K562 (cell line): ENCODE results near the gene DIP2C. TPM values are rescaled to one million over a fixed set of nuclear protein-coding genes. Genes with fewer than 3 reads are reported as not detected.

ENCODE experiments used
- ATAC-seq: fragments of 200-7000 bp; cut with Tn5 transposase; 3 replicates; pipeline ENCODE4 v1.9.1; 2020; ENCODE audit warnings: moderate library complexity
- BruUV-seq: library from RNA; stranded (reverse); fragments of 400-500 nt; replicated peaks from 2 replicates; lab custom pipeline; 2021; lab: Mats Ljungman, UMichigan
- CTCF ChIA-PET: fragments of 300-600 bp; formaldehyde crosslinking; extraction: SDS; loops from one replicate; lab custom pipeline; 2021; ENCODE audit warnings: low intra/inter-chr PET ratio; lab: Yijun Ruan, JAX
- POLR2A ChIA-PET: fragments of 300-600, 350-650 bp; sonication (Branson Sonifier 250); formaldehyde crosslinking; extraction: SDS; loops from one replicate; lab custom pipeline; 2021; ENCODE audit warnings: antibody characterized with exemption, inconsistent platforms; lab: Yijun Ruan, JAX
- DNase-seq, 4 experiments: peaks; one replicate each; pipeline versions ENCODE4 v3.0.0 to v3.0.0-alpha.2; 2011 to 2018; ENCODE audit warnings: low spot score in 3 of 4, mixed read lengths in 3 of 4; ENCODE audit errors: extremely low read depth in 1 of 4
- FAIRE-seq: peaks from 2 replicates; lab custom pipeline; 2011; peaks lifted over from hg19 to GRCh38; lab: Jason Lieb, UNC
- H2AFZ ChIP-seq: 2 replicates; pipeline ENCODE4 v1.6.0; 2011; ENCODE audit warnings: low read depth, low read length, control low read depth, inconsistent platforms
- H3K27ac ChIP-seq: fragments of 200-600 bp; 3 replicates; pipeline ENCODE4 v1.8.0; 2011; ENCODE audit warnings: low read depth, mild to moderate bottlenecking, control low read depth, inconsistent platforms, low read length, moderate library complexity, mixed read lengths; ENCODE audit errors: extremely low read depth
- H3K27me3 ChIP-seq, 2 experiments: fragments of 300-600 bp in 1 of 2; 2 replicates in 1 of 2; 3 replicates in 1 of 2; pipeline versions ENCODE4 v1.6.0 to v1.8.0; 2011; ENCODE audit warnings: inconsistent platforms in 2 of 2, low read length in 2 of 2, mild to moderate bottlenecking in 1 of 2, mixed read lengths in 1 of 2, moderate library complexity in 1 of 2; ENCODE audit not compliant: control insufficient read depth in 2 of 2, insufficient read depth in 2 of 2
- H3K36me3 ChIP-seq: fragments of 300-600 bp; 3 replicates; pipeline ENCODE4 v1.8.0; 2011; ENCODE audit warnings: mild to moderate bottlenecking, low read length, inconsistent platforms; ENCODE audit not compliant: control insufficient read depth, insufficient read depth
- H3K4me1 ChIP-seq, 2 experiments: fragments of 200-600 bp in 1 of 2; replicated peaks in 1 of 2; 2 replicates in 1 of 2; 3 replicates in 1 of 2; pipeline versions ENCODE4 v1.5.1 to v1.8.0; 2011; ENCODE audit warnings: inconsistent platforms in 2 of 2, low read length in 2 of 2, mild to moderate bottlenecking in 1 of 2, mixed read lengths in 1 of 2, moderate library complexity in 1 of 2; ENCODE audit not compliant: control insufficient read depth in 2 of 2, insufficient read depth in 2 of 2
- H3K4me2 ChIP-seq: 2 replicates; pipeline ENCODE4 v1.6.1; 2011; ENCODE audit warnings: low read length, control low read depth, inconsistent platforms, mixed read lengths; ENCODE audit not compliant: insufficient read depth
- H3K4me3 ChIP-seq: fragments of 200-600 bp; sonication (generic), shearing (Covaris generic); 2 replicates; pipeline ENCODE4 v1.5.1; 2016; ENCODE audit warnings: control low read depth, inconsistent platforms
- H3K79me2 ChIP-seq: fragments of 200-600 bp; 3 replicates; pipeline ENCODE4 v1.8.0; 2011; ENCODE audit warnings: low read length, inconsistent platforms; ENCODE audit not compliant: control insufficient read depth, insufficient read depth
- H3K9ac ChIP-seq, 2 experiments: 2 replicates each; pipeline versions ENCODE4 v1.6.0 to v1.6.1; 2011; ENCODE audit warnings: low read depth in 2 of 2, low read length in 2 of 2, control low read depth in 1 of 2, inconsistent platforms in 1 of 2, mild to moderate bottlenecking in 1 of 2, mixed read lengths in 1 of 2; ENCODE audit not compliant: insufficient read depth in 1 of 2
- H3K9me1 ChIP-seq: one replicate; pipeline ENCODE4 v1.6.0; 2011; ENCODE audit warnings: inconsistent platforms, mild to moderate bottlenecking, low read length, moderate library complexity; ENCODE audit not compliant: control insufficient read depth, insufficient read depth
- H3K9me3 ChIP-seq: replicated peaks from 2 replicates; pipeline ENCODE4 v1.5.1; 2011; ENCODE audit warnings: low read depth, low read length, inconsistent platforms; ENCODE audit not compliant: control insufficient read depth, insufficient read depth
- H4K20me1 ChIP-seq: replicated peaks from 2 replicates; pipeline ENCODE4 v1.6.1; 2011; ENCODE audit warnings: low read length, inconsistent platforms, mixed read lengths; ENCODE audit not compliant: control insufficient read depth, insufficient read depth
- ESRRB ChIP-seq: fragments of 250-450 bp; sonication (Bioruptor Pico); IDR thresholded peaks from 2 replicates; pipeline ENCODE4 v1.5.0; 2020; ENCODE audit warnings: mild to moderate bottlenecking, moderate library complexity, borderline replicate concordance
- GABPB2 ChIP-seq: fragments of 250-450 bp; sonication (Bioruptor Pico); conservative IDR thresholded peaks from 2 replicates; pipeline ENCODE4 v1.5.1; 2021; ENCODE audit warnings: mild to moderate bottlenecking
- NFXL1 ChIP-seq: fragments of 450-650 bp; formaldehyde crosslinking; IDR thresholded peaks from 2 replicates; pipeline ENCODE4 v1.4.0; 2021; ENCODE audit warnings: mild to moderate bottlenecking
- STAT6 ChIP-seq: sonication (generic); formaldehyde crosslinking; IDR thresholded peaks from 2 replicates; pipeline ENCODE4 v1.8.1; 2023; ENCODE audit warnings: mild to moderate bottlenecking, missing genetic modification reagents
- TAF1 ChIP-seq: IDR thresholded peaks from 2 replicates; pipeline ENCODE4 v1.6.1; 2011; ENCODE audit warnings: mild to moderate bottlenecking, low read length, moderate library complexity; ENCODE audit not compliant: insufficient read depth, control insufficient read depth, severe bottlenecking; ENCODE audit errors: extremely low read depth
- ZNF12 ChIP-seq: sonication (generic); formaldehyde crosslinking; IDR thresholded peaks from 2 replicates; pipeline ENCODE4 v1.4.0; 2020; ENCODE audit warnings: mild to moderate bottlenecking, missing genetic modification reagents
- WGBS: fragments of 100-300 bp; shearing (Covaris generic); methylation state at CpG from one replicate; pipeline ENCODE4 v1.1.6; 2016; ENCODE audit warnings: low coverage, mixed read lengths; ENCODE audit not compliant: insufficient coverage; ENCODE audit errors: missing lambda C conversion rate; 5-methylcytosine and 5-hydroxymethylcytosine counted together
- in situ Hi-C: fragments of 300-500 bp; cut with MboI; formaldehyde crosslinking; loops from 4 replicates; pipeline ENCODE4 v1.15.0; 2018; ENCODE audit warnings: inconsistent platforms, mixed read lengths
- intact Hi-C: fragments of 100-400 bp; cut with micrococcal nuclease; formaldehyde crosslinking; loops from 2 replicates; pipeline ENCODE4 v1.14.2; 2022
- polyA plus RNA-seq, 8 experiments: library from polyadenylated mRNA; depleted of rRNA in 4 of 8; stranded (reverse) in 5 of 8; unstranded in 3 of 8; fragments of >200 nt; fragmentation: Nextera tagmentation in 2 of 8; fragmentation: Illumina TruSeq in 1 of 8; extraction: Ambion mirVana in 2 of 8; extraction: Trizol in 1 of 8; gene quantifications; 2 replicates each; pipeline versions ENCODE4 v1.2.1 to v1.2.3, GENCODE V29; 2011 to 2014; ENCODE audit warnings: inconsistent platforms in 1 of 8, missing spikeins in 1 of 8
- total RNA-seq, 7 experiments: library from RNA; depleted of rRNA in 6 of 7; stranded (reverse); fragments of >200 nt in 6 of 7; fragmentation: Illumina TruSeq in 2 of 7; extraction: Trizol in 2 of 7; gene quantifications; 2 replicates each; pipeline versions ENCODE4 v1.2.1 to v1.2.3, GENCODE V29; 2011 to 2021; ENCODE audit warnings: low replicate concordance in 1 of 7

Gene DIP2C
- total and polyA plus RNA-seq, 9 of the 15 experiments (the other 6 are each of a cell fraction or from before 2014, with no cell fraction given) = 0.01 TPM; not detected in 8

DNA sequence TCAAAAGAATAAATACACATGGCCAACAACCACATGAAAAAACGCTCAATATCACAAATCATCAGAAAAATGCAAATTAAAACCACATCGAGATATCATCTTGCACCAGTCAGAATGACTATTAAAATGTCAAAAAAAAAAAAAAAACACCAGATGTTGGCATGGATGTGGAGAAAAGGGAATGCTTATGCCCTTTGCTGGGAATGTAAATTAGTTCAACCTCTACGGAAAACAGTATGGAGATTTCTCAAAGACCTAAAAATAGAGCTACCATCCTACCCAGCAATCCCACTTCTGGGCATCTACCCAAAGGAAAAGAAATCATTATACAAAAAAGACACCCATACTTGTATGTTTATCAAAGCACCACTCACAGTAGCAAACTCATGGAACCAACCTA is 45.0 kb upstream of the DIP2C start:
- Histone ChIP-seq H2AFZ (no peak overlapping the region), H3K9me3 (peaks cover 4% of the 10 kb centered on the region; the same call in 1 of the 2 replicates), H3K9me1 (no peaks in the 10 kb centered on the region), H3K4me2 (no peak overlapping the region), H3K4me3 (no peak overlapping the region), H3K36me3 (no peaks in the 10 kb centered on the region), H3K27ac (no peak overlapping the region), H3K4me1 (no peaks in the 10 kb centered on the region), H4K20me1 (no peaks in the 10 kb centered on the region), H3K79me2 (no peaks in the 10 kb centered on the region), H3K27me3 (peaks cover 2 to 8% of the 10 kb centered on the region in 2 experiments; a peak in 4 of 5 replicates), H3K9ac (no peak overlapping the region)
- in situ Hi-C loops = no loop called here
- 0% methylated on average over 3 of the region's 3 CpGs for WGBS
- ATAC-seq (no peak), DNase-seq (no peak), FAIRE-seq (no peak)
- intact Hi-C loops = no loop called here
- ChIA-PET POLR2A (no interaction called here), CTCF (no interaction called here)
- no TSS peak for BruUV-seq
- no peak for TF ChIP-seq TAF1
- TF ChIP-seq ESRRB (CRISPR knock-in tag) = no peak
- TF ChIP-seq NFXL1 (CRISPR knock-in tag) = no peak
- TF ChIP-seq ZNF12 = no peak
- no peak for TF ChIP-seq GABPB2
- no peak for TF ChIP-seq STAT6 (CRISPR knock-in tag)
